Astrocyte (in vitro differentiated cells and primary cell): ENCODE measurements around the gene TMEM45A.

ENCODE experiments used
- EZH2 ChIP-seq: IDR thresholded peaks from 2 replicates; pipeline ENCODE4 v1.6.1; 2012; ENCODE audit warnings: mild to moderate bottlenecking, low read length, inconsistent platforms; ENCODE audit not compliant: insufficient read depth
- TF ChIP-seq, protein P1 (sequence below): IDR thresholded peaks from 2 replicates; pipeline ENCODE4 v1.5.1; 2011; ENCODE audit warnings: low read depth, mild to moderate bottlenecking, inconsistent platforms, low read length, moderate library complexity; ENCODE audit not compliant: insufficient read depth

- TF ChIP-seq, protein P1, sequence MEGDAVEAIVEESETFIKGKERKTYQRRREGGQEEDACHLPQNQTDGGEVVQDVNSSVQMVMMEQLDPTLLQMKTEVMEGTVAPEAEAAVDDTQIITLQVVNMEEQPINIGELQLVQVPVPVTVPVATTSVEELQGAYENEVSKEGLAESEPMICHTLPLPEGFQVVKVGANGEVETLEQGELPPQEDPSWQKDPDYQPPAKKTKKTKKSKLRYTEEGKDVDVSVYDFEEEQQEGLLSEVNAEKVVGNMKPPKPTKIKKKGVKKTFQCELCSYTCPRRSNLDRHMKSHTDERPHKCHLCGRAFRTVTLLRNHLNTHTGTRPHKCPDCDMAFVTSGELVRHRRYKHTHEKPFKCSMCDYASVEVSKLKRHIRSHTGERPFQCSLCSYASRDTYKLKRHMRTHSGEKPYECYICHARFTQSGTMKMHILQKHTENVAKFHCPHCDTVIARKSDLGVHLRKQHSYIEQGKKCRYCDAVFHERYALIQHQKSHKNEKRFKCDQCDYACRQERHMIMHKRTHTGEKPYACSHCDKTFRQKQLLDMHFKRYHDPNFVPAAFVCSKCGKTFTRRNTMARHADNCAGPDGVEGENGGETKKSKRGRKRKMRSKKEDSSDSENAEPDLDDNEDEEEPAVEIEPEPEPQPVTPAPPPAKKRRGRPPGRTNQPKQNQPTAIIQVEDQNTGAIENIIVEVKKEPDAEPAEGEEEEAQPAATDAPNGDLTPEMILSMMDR = no peak
- TF ChIP-seq EZH2 = no peak
Measured at GRCh38 chr3:100458814-100459213, 33.6 kb upstream of the TMEM45A start.
